ENCODE measurements around the gene SEC62. TPM values are rescaled to one million over a fixed set of nuclear protein-coding genes. Genes with fewer than 3 reads are reported as not detected.

SEC62 gene
- total and polyA plus RNA-seq, 2 donors (not counting 1 experiment from before 2014, with no cell fraction given): 49.9 to 136 TPM

DNA sequence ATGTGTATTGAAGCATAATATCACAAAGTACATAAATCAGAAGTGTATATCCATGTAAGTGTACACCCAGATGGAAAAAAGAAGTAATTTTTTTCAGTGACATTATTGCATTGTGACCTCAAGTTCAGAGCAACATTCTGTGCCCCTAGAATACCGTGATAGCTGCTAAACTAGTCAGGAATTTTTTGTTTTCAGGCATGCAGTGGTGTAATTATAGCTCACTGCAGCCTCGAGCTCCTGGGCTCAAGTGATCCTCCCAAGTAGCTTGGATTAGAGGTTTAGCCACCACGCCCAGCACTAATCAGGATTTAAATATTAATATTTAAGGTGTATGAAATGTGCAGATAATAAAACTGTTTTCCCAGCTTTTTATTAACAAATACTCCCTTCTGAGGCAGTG, 25.5 kb downstream of the SEC62 start:
- H3K79me2 ChIP-seq (ENCODE audit: control insufficient read depth, insufficient read depth, low read length): no peaks in the 10 kb centered on the region
- H3K4me1 ChIP-seq (ENCODE audit: control insufficient read depth, extremely low read depth, insufficient read depth, low read length): no peaks in the 10 kb centered on the region
- H3K36me3 ChIP-seq (ENCODE audit: control insufficient read depth, insufficient read depth, low read length): peaks cover 5% of the 10 kb centered on the region
- no peaks in the 10 kb centered on the region for H4K20me1 ChIP-seq (ENCODE audit: control insufficient read depth, extremely low read depth, insufficient read depth, low read length)
- no peak overlapping the region for H3K4me3 ChIP-seq (replicated peaks in 1 of 4; ENCODE audit: control extremely low read depth in 1 of 4, insufficient read depth in 1 of 4, low read depth in 3 of 4, low read length in 4 of 4)
- no peak overlapping the region for H3K9ac ChIP-seq (ENCODE audit: insufficient read depth, low read length)
- no peaks in the 10 kb centered on the region for H3K9me3 ChIP-seq (ENCODE audit: control insufficient read depth, insufficient read depth, low read depth, low read length)
- H3K4me2 ChIP-seq (ENCODE audit: extremely low read depth, insufficient read depth, low read length): no peak overlapping the region
- H2AFZ ChIP-seq (ENCODE audit: low read length): no peak overlapping the region
- H3K27me3 ChIP-seq (ENCODE audit: control insufficient read depth, insufficient read depth, low read length): no peaks in the 10 kb centered on the region
- no peak overlapping the region for H3K27ac ChIP-seq (ENCODE audit: insufficient read depth, low read length)
- no peak for DNase-seq (ENCODE audit: low read depth in 2 of 2)
- no peak for TF ChIP-seq CTCF (conservative IDR thresholded peaks at IDR 0.05 in 1 of 2, IDR thresholded peaks at IDR 0.05 in 1 of 2; ENCODE audit: low read depth in 1 of 2, low read length in 2 of 2)
- no peak for TF ChIP-seq EZH2 (IDR thresholded peaks at IDR 0.05; ENCODE audit: low read length, missing control alignments)

DNA sequence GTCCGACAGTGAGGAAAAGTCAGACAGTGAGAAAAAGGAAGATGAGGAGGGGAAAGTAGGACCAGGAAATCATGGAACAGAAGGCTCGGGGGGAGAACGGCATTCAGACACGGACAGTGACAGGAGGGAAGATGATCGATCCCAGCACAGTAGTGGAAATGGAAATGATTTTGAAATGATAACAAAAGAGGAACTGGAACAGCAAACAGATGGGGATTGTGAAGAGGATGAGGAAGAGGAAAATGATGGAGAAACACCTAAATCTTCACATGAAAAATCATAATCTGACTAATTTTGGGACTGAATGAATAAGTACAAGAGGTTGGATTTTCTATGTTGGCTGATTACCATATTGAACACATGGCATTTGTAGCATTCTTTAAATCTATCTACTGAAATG, 26.2 kb downstream of the SEC62 start:
- Histone ChIP-seq H3K9ac (ENCODE audit: insufficient read depth, low read length) (no peak overlapping the region), H2AFZ (ENCODE audit: low read length) (no peak overlapping the region), H3K4me3 (replicated peaks in 1 of 4; ENCODE audit: control extremely low read depth in 1 of 4, insufficient read depth in 1 of 4, low read depth in 3 of 4, low read length in 4 of 4) (no peak overlapping the region), H4K20me1 (ENCODE audit: control insufficient read depth, extremely low read depth, insufficient read depth, low read length) (no peaks in the 10 kb centered on the region), H3K27me3 (ENCODE audit: control insufficient read depth, insufficient read depth, low read length) (no peaks in the 10 kb centered on the region), H3K4me1 (ENCODE audit: control insufficient read depth, extremely low read depth, insufficient read depth, low read length) (no peaks in the 10 kb centered on the region), H3K9me3 (ENCODE audit: control insufficient read depth, insufficient read depth, low read depth, low read length) (no peaks in the 10 kb centered on the region), H3K36me3 (ENCODE audit: control insufficient read depth, insufficient read depth, low read length) (peaks cover 5% of the 10 kb centered on the region), H3K27ac (ENCODE audit: insufficient read depth, low read length) (no peak overlapping the region), H3K79me2 (ENCODE audit: control insufficient read depth, insufficient read depth, low read length) (no peaks in the 10 kb centered on the region), H3K4me2 (ENCODE audit: extremely low read depth, insufficient read depth, low read length) (no peak overlapping the region)
- TF ChIP-seq EZH2 (IDR thresholded peaks at IDR 0.05; ENCODE audit: low read length, missing control alignments): no peak
- TF ChIP-seq CTCF (conservative IDR thresholded peaks at IDR 0.05 in 1 of 2, IDR thresholded peaks at IDR 0.05 in 1 of 2; ENCODE audit: low read depth in 1 of 2, low read length in 2 of 2): no peak
- DNase-seq (ENCODE audit: low read depth in 2 of 2): no peak

GRCh38 chr3:169993761-169994160, 27.2 kb downstream of the SEC62 start:
- DNase-seq (ENCODE audit: low read depth in 2 of 2): peak in 1 of 2 donors; percentile 31
- no peak overlapping the region for H3K27ac ChIP-seq (ENCODE audit: insufficient read depth, low read length)
- no peaks in the 10 kb centered on the region for H3K27me3 ChIP-seq (ENCODE audit: control insufficient read depth, insufficient read depth, low read length)
- no peak overlapping the region for H3K4me3 ChIP-seq (replicated peaks in 1 of 4; ENCODE audit: control extremely low read depth in 1 of 4, insufficient read depth in 1 of 4, low read depth in 3 of 4, low read length in 4 of 4)
- no peak overlapping the region for H2AFZ ChIP-seq (ENCODE audit: low read length)
- H3K9ac ChIP-seq (ENCODE audit: insufficient read depth, low read length): no peak overlapping the region
- TF ChIP-seq CTCF (conservative IDR thresholded peaks at IDR 0.05 in 1 of 2, IDR thresholded peaks at IDR 0.05 in 1 of 2; ENCODE audit: low read depth in 1 of 2, low read length in 2 of 2): no peak
- no peak for TF ChIP-seq EZH2 (IDR thresholded peaks at IDR 0.05; ENCODE audit: low read length, missing control alignments)
- H3K4me2 ChIP-seq (ENCODE audit: extremely low read depth, insufficient read depth, low read length): no peak overlapping the region
- no peaks in the 10 kb centered on the region for H3K4me1 ChIP-seq (ENCODE audit: control insufficient read depth, extremely low read depth, insufficient read depth, low read length)
- peaks cover 4% of the 10 kb centered on the region for H3K36me3 ChIP-seq (ENCODE audit: control insufficient read depth, insufficient read depth, low read length)
- H3K9me3 ChIP-seq (ENCODE audit: control insufficient read depth, insufficient read depth, low read depth, low read length): no peaks in the 10 kb centered on the region
- no peaks in the 10 kb centered on the region for H4K20me1 ChIP-seq (ENCODE audit: control insufficient read depth, extremely low read depth, insufficient read depth, low read length)
- no peaks in the 10 kb centered on the region for H3K79me2 ChIP-seq (ENCODE audit: control insufficient read depth, insufficient read depth, low read length)

Data from fibroblast of lung (primary cell).